Bronchial epithelial cell (primary cell): ENCODE results near the gene MAN1C1. TPM values are rescaled to one million over a fixed set of nuclear protein-coding genes. Genes with fewer than 3 reads are reported as not detected.

Source experiments
- DNase-seq: peaks from one replicate; pipeline ENCODE4 v3.0.0-alpha.2; 2010; ENCODE audit warnings: low read depth
- FAIRE-seq: peaks from 2 replicates; lab custom pipeline; 2011; peaks lifted over from hg19 to GRCh38; lab: Jason Lieb, UNC
- H3K27me3 ChIP-seq: 2 replicates; pipeline ENCODE4 v1.5.1; 2011; ENCODE audit warnings: low read length; ENCODE audit not compliant: control insufficient read depth, insufficient read depth
- H3K36me3 ChIP-seq: 2 replicates; pipeline ENCODE4 v1.5.1; 2011; ENCODE audit warnings: low read length; ENCODE audit not compliant: control insufficient read depth, insufficient read depth
- H3K4me3 ChIP-seq: 2 replicates; pipeline ENCODE4 v1.5.1; 2011; ENCODE audit warnings: mild to moderate bottlenecking, low read depth, low read length, control low read depth
- total RNA-seq: library from RNA; depleted of rRNA; stranded (reverse); fragments of >200 nt; gene quantifications from 2 replicates; pipeline ENCODE4 v1.2.1, GENCODE V29; 2014
- TF ChIP-seq, protein P1 (sequence below): IDR thresholded peaks from 2 replicates; pipeline ENCODE4 v1.5.1; 2011; ENCODE audit warnings: mild to moderate bottlenecking, moderate library complexity, low read length, control low read depth, inconsistent platforms; ENCODE audit not compliant: insufficient read depth, severe bottlenecking

Gene MAN1C1
- total RNA-seq, 1 donor from 2014 or later = under 0.01 TPM

DNA sequence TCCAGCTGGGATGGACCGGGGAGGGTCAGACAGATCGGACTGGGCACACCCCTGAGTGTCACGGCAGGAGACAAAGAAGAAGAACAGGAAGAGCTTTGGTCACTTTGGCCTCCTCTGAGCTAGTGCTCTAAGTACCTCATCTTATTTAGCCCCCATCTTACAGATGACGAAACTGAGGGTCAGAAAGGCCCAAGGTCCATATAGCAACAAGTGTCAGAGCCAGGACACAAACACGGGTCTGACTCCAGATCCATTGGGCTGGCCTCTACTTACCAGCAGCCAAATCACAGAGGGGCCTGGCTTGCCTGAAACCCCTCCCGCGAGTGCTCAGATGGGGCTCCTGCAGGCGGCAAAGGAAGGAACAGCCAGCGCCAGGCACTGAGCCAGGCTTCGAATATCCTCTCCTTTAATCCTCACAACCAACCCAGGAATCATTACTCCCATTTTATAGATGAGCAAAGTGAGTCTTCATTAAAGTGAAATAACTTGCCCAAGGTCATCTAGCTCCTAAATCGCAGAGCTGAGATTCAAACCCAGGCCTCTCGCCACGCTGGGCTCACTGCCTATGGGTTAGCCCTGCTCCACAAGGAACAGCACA lies 157.7 kb downstream of the MAN1C1 start:
- Histone ChIP-seq H3K36me3 (no peaks in the 10 kb centered on the region), H3K4me3 (no peak overlapping the region), H3K27me3 (peaks cover 2% of the 10 kb centered on the region)
- DNase-seq = no peak
- peak; percentile 32 for FAIRE-seq
- TF ChIP-seq, protein P1, sequence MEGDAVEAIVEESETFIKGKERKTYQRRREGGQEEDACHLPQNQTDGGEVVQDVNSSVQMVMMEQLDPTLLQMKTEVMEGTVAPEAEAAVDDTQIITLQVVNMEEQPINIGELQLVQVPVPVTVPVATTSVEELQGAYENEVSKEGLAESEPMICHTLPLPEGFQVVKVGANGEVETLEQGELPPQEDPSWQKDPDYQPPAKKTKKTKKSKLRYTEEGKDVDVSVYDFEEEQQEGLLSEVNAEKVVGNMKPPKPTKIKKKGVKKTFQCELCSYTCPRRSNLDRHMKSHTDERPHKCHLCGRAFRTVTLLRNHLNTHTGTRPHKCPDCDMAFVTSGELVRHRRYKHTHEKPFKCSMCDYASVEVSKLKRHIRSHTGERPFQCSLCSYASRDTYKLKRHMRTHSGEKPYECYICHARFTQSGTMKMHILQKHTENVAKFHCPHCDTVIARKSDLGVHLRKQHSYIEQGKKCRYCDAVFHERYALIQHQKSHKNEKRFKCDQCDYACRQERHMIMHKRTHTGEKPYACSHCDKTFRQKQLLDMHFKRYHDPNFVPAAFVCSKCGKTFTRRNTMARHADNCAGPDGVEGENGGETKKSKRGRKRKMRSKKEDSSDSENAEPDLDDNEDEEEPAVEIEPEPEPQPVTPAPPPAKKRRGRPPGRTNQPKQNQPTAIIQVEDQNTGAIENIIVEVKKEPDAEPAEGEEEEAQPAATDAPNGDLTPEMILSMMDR = no peak

DNA sequence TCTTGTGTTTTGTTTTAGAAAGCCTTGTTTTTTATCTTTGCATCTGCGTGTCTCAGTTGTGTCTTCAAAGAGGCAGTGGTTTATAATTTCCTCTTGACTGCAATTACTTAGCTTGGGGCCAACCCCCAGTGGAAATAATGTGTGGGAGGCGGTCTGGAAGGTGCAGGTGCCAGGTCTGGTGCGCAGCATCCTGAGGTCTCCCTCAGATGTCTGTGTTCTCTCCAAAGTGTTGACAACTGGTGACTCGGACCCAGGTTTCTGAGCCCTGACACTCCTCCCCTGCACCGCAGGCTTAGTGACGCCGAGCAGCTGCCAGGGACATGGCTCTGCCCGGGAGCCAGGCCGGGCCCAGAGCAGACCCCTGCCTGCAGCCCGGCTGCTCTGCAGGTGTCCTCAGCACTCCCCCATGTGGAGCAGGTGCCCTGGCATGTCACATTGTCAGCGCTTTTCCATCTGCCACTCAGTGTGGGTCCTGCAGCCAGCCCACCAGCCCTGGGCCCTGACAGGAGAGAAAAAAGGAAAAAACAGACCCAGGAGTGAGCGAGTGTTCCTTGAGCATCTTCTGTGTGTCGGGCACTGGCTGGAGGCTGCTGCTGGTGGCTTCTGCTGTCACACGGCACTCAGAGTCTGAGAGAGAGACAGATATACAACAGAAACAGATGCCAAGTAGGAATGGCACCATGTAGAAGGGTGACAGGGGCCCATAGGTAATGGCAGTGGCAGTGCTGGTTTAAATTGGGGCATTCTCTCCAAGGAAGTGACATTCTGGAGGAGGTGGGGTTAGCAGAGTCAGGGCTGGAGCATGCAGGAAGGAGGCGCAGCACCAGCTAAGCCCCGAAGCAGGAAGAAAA lies 158.6 kb downstream of the MAN1C1 start:
- TF ChIP-seq, protein P1 = no peak
- Histone ChIP-seq H3K4me3 (no peak overlapping the region), H3K36me3 (no peaks in the 10 kb centered on the region), H3K27me3 (peaks cover 4% of the 10 kb centered on the region)
- FAIRE-seq (no peak), DNase-seq (no peak)

DNA sequence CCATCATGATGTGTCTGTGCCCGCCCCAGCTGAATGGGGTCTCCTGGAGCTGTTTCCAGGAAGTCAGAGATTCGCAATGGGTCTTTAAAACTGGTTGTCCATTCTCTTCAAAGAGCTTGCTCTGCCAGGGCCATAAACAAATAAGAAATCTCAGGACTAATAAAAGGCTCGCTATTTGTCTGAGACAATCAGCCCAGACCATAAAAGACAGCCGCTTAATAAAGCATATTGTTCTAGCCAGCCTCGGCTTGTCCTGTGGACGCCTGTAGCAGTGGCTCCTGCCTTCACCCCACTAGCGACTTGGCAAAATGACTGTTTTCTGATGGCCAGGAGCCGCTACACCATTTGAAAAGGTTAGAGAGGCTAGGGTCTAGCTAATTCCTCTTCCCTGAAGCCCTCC lies 162.8 kb downstream of the MAN1C1 start:
- FAIRE-seq (no peak), DNase-seq (no peak)
- Histone ChIP-seq H3K27me3 (peaks cover 4% of the 10 kb centered on the region), H3K36me3 (no peaks in the 10 kb centered on the region), H3K4me3 (no peak overlapping the region)
- TF ChIP-seq, protein P1 = no peak

DNA sequence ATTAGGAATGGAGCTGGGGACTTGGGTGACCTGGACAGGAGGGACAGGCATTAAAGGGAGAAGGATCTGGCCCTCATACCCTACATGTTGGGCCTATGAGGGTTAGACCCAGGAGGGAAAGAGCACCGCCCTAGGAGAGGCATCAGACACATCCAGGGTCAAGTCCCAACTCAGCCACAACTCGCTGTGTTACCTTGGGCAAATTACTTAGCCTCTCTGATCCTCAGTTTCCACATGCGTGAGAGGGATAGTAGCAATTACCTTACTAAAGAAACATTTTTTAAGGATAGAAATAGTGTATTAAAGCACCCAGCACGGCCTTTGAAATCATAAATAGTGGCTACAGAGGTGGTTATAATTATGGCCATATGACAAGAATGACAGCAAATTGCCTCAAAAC lies 163.3 kb downstream of the MAN1C1 start:
- TF ChIP-seq, protein P1 = no peak
- FAIRE-seq (no peak), DNase-seq (no peak)
- Histone ChIP-seq H3K4me3 (no peak overlapping the region), H3K27me3 (peaks cover 4% of the 10 kb centered on the region), H3K36me3 (no peaks in the 10 kb centered on the region)

DNA sequence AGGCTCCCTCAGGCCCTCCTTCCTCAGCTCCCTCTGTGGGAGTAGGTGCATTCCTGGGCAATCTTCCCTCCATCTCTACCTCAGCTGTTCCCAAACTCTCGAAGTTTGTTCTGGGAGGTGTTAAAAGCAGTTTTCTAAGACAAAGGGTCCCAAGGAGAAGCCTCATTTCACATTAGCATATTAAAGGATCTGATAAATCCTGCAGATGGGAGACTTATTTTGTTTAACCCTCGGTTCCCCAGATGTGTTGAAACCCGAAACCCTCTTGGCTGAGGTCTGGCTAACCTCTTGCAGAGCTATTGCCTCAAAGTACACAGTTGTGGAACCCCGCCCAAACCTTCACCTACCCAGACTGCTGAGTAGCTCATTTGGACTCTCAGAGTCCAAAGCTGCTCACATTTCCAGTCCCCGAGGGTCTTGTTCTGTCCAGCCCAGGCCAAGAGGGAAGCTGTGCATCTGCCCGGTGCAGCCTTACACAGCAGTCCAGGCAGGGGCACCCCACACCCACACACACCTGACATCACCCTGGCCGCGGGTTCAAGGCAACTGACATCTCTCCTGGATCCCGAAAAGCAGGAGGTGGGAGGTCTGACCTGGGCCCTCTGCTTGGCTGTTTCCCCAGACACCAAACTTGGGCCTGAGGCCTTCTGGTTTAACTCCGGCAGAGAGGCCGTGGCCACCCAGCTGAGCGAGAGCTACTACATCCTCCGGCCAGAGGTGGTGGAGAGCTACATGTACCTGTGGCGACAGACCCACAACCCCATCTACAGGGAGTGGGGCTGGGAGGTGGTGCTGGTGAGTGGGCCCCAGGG lies 163.9 kb downstream of the MAN1C1 start:
- DNase-seq = no peak
- FAIRE-seq = no peak
- Histone ChIP-seq H3K27me3 (peaks cover 4% of the 10 kb centered on the region), H3K4me3 (no peak overlapping the region), H3K36me3 (no peaks in the 10 kb centered on the region)
- TF ChIP-seq, protein P1 = no peak
